MCF 10A (cell line): ENCODE results near the gene IFFO2. TPM values are rescaled to one million over a fixed set of nuclear protein-coding genes. Genes with fewer than 3 reads are reported as not detected.

Source experiments
- BruUV-seq: library from RNA; stranded (reverse); fragments of 400-500 nt; replicated peaks from 2 replicates; lab custom pipeline; 2021; lab: Mats Ljungman, UMichigan
- CTCF ChIA-PET: fragments of 300-600 bp; sonication (Branson Sonifier 250); formaldehyde crosslinking; extraction: SDS; loops from one replicate; lab custom pipeline; 2021; ENCODE audit warnings: antibody characterized with exemption, inconsistent platforms; lab: Yijun Ruan, JAX
- POLR2A ChIA-PET: fragments of 300-600, 350-650 bp; sonication (Branson Sonifier 250); formaldehyde crosslinking; extraction: SDS; loops from one replicate; lab custom pipeline; 2020; ENCODE audit warnings: antibody characterized with exemption, inconsistent platforms; lab: Yijun Ruan, JAX
- DNase-seq: peaks from one replicate; pipeline ENCODE4 v3.0.0-alpha.2; 2018; ENCODE audit not compliant: unreplicated experiment
- H3K27ac Mint-ChIP-seq: one replicate; pipeline ENCODE4 v1.8.0; 2022; ENCODE audit warnings: mild to moderate bottlenecking, low read depth, mixed read lengths; ENCODE audit not compliant: unreplicated experiment
- H3K27me3 Mint-ChIP-seq: one replicate; pipeline ENCODE4 v1.8.0; 2022; ENCODE audit warnings: mixed read lengths; ENCODE audit not compliant: insufficient read depth, unreplicated experiment
- H3K36me3 Mint-ChIP-seq: one replicate; pipeline ENCODE4 v1.8.0; 2022; ENCODE audit warnings: mild to moderate bottlenecking, moderate library complexity, mixed read lengths; ENCODE audit not compliant: insufficient read depth, unreplicated experiment
- H3K4me1 Mint-ChIP-seq: one replicate; pipeline ENCODE4 v1.8.0; 2022; ENCODE audit warnings: mixed read lengths; ENCODE audit not compliant: insufficient read depth, unreplicated experiment
- H3K4me3 Mint-ChIP-seq: one replicate; pipeline ENCODE4 v1.8.0; 2022; ENCODE audit warnings: mild to moderate bottlenecking, moderate library complexity, mixed read lengths; ENCODE audit not compliant: unreplicated experiment
- H3K9me3 Mint-ChIP-seq: one replicate; pipeline ENCODE4 v1.8.0; 2022; ENCODE audit warnings: mixed read lengths; ENCODE audit not compliant: unreplicated experiment
- intact Hi-C: fragments of 100-400 bp; cut with micrococcal nuclease; formaldehyde crosslinking; loops from 2 replicates; pipeline ENCODE4 v1.14.1; 2022
- total RNA-seq: library from RNA; stranded (reverse); gene quantifications from 2 replicates; pipeline ENCODE4 v1.2.3, GENCODE V29; 2022
- TF ChIP-seq, protein P1 (sequence below): fragments of 200-600 bp; IDR thresholded peaks from one replicate; pipeline ENCODE4 v1.8.0; 2022; ENCODE audit warnings: antibody characterized with exemption, mild to moderate bottlenecking; ENCODE audit not compliant: unreplicated experiment

IFFO2 gene
- total RNA-seq, 1 experiment from 2014 or later: 21.0 TPM

DNA sequence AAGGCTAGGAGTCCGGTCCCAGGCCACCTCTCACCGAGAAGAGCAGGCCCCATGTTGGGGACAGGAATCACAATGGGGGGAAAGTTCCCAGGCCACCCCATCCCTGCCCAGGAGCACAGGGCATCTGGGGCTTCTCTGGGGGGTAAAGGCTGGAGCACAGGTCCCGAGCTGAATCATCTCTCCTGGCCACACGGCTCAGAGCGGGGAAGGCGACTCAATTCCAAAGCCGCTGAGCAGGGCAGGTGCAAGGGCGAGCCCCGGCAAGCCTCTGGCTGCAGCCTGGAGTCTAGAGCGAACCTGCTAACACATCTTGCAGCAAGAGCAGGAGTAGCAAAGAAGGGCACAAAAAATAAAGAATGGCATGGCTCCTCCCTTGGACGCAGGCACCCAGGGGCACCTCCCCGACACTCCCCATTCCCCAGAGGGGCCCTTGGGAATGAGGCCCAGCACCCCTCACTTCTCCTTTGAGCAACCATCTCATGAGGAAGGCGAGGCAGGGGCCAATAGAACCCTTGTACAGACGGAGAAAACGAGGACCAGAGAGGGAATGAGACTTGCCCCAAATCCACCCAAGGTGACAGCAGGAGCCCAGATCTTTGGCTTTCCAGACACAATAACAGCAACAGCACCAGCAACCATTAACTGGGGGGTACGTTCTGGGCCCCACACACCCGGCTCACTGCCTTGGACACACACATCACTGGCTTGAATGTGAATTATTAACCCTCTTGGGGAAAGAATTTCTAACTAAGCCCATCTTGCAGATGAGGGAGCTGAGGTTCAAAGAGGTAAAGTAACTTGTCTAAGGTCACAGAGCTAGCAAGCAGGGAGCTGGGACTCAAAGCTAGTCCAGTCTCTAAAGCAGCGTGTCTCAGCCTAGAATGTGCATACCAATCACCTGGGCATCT is 33.4 kb downstream of the IFFO2 start:
- H3K36me3 Mint-ChIP-seq: peaks cover 18% of the 10 kb centered on the region
- no peaks in the 10 kb centered on the region for H3K27me3 Mint-ChIP-seq
- DNase-seq: peak; percentile 66
- H3K4me1 Mint-ChIP-seq: peaks cover 25% of the 10 kb centered on the region
- TF ChIP-seq, protein P1, sequence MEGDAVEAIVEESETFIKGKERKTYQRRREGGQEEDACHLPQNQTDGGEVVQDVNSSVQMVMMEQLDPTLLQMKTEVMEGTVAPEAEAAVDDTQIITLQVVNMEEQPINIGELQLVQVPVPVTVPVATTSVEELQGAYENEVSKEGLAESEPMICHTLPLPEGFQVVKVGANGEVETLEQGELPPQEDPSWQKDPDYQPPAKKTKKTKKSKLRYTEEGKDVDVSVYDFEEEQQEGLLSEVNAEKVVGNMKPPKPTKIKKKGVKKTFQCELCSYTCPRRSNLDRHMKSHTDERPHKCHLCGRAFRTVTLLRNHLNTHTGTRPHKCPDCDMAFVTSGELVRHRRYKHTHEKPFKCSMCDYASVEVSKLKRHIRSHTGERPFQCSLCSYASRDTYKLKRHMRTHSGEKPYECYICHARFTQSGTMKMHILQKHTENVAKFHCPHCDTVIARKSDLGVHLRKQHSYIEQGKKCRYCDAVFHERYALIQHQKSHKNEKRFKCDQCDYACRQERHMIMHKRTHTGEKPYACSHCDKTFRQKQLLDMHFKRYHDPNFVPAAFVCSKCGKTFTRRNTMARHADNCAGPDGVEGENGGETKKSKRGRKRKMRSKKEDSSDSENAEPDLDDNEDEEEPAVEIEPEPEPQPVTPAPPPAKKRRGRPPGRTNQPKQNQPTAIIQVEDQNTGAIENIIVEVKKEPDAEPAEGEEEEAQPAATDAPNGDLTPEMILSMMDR: no peak
- H3K9me3 Mint-ChIP-seq: no peaks in the 10 kb centered on the region
- intact Hi-C loops: loop anchor here (2.0 kb wide), 1 partner anchor 26 kb away; no protein-coding TSS in a partner anchor
- POLR2A ChIA-PET: interaction anchor here (0.8 to 3.6 kb wide), 13 partner anchors 9 to 175 kb away, joined by 3 to 34 read pairs (median 5); partner anchors contain the start of genes ALDH4A1 and IFFO2
- no TSS peak for BruUV-seq
- H3K4me3 Mint-ChIP-seq: peak overlapping the region; percentile 28
- CTCF ChIA-PET: interaction anchor here (0.6 to 2.4 kb wide), 11 partner anchors 9 to 174 kb away, joined by 3 to 17 read pairs (median 3); no protein-coding TSS in a partner anchor
- peak overlapping the region; percentile 70 for H3K27ac Mint-ChIP-seq

GRCh38 chr1:18922319-18922726 is 34.2 kb downstream of the IFFO2 start:
- POLR2A ChIA-PET: interaction anchor here (0.6 to 3.6 kb wide), 14 partner anchors 9 to 358 kb away, joined by 3 to 34 read pairs (median 5); partner anchors contain the start of genes ALDH4A1 and IFFO2
- TF ChIP-seq, protein P1: no peak
- Mint-ChIP-seq H3K27ac (peak overlapping the region; percentile 70), H3K27me3 (no peaks in the 10 kb centered on the region), H3K4me1 (peaks cover 20% of the 10 kb centered on the region), H3K4me3 (peak overlapping the region; percentile 28), H3K9me3 (no peaks in the 10 kb centered on the region), H3K36me3 (peaks cover 20% of the 10 kb centered on the region)
- peak; percentile 77 for DNase-seq
- BruUV-seq: no TSS peak
- intact Hi-C loops: loop anchor here (2.0 kb wide), 1 partner anchor 26 kb away; no protein-coding TSS in a partner anchor
- CTCF ChIA-PET: interaction anchor here (0.6 to 2.1 kb wide), 9 partner anchors 9 to 168 kb away, joined by 3 to 17 read pairs (median 5); no protein-coding TSS in a partner anchor

- peaks cover 16% of the 10 kb centered on the region for H3K4me1 Mint-ChIP-seq
- ChIA-PET POLR2A (interaction anchor here (0.6 to 3.6 kb wide), 13 partner anchors 8 to 357 kb away, joined by 3 to 34 read pairs (median 5); partner anchors contain the start of genes ALDH4A1 and IFFO2), CTCF (interaction anchor here (0.6 to 2.1 kb wide), 9 partner anchors 9 to 168 kb away, joined by 3 to 17 read pairs (median 5); no protein-coding TSS in a partner anchor)
- H3K4me3 Mint-ChIP-seq: no peak overlapping the region
- TF ChIP-seq, protein P1: no peak
- no TSS peak for BruUV-seq
- intact Hi-C loops: loop anchor here (2.0 kb wide), 1 partner anchor 27 kb away; no protein-coding TSS in a partner anchor
- H3K27ac Mint-ChIP-seq: no peak overlapping the region
- DNase-seq: peak; percentile 15
- H3K9me3 Mint-ChIP-seq: no peaks in the 10 kb centered on the region
- peaks cover 20% of the 10 kb centered on the region for H3K36me3 Mint-ChIP-seq
- H3K27me3 Mint-ChIP-seq: no peaks in the 10 kb centered on the region
Measured at GRCh38 chr1:18921516-18922251, 34.8 kb downstream of the IFFO2 start.
